IMR-90 (cell line): ENCODE measurements around the gene PSMD14. TPM values are rescaled to one million over a fixed set of nuclear protein-coding genes. Genes with fewer than 3 reads are reported as not detected.
A peak's percentile ranks its signal among the peaks of the same experiment; 100 is the strongest.

Experiments used
- ATAC-seq: fragments of 200-7000 bp; cut with Tn5 transposase; 2 replicates; pipeline ENCODE4 v1.9.1; 2020; ENCODE audit warnings: low read depth, mild to moderate bottlenecking, moderate library complexity
- BruUV-seq: library from RNA; stranded (reverse); fragments of 400-500 nt; replicated peaks from 2 replicates; lab custom pipeline; 2021; lab: Mats Ljungman, UMichigan
- CTCF ChIA-PET: fragments of 300-600 bp; formaldehyde crosslinking; extraction: SDS; loops from one replicate; lab custom pipeline; 2021; ENCODE audit warnings: antibody characterized with exemption; lab: Yijun Ruan, JAX
- POLR2A ChIA-PET: fragments of 300-600 bp; sonication (Branson Sonifier 250); formaldehyde crosslinking; loops from one replicate; lab custom pipeline; 2022; ENCODE audit warnings: antibody characterized with exemption; ENCODE audit not compliant: unreplicated experiment; lab: Charles Lee
- DNase-seq: peaks from one replicate; pipeline ENCODE4 v3.0.0; 2013
- H2AFZ ChIP-seq: replicated peaks from 2 replicates; pipeline ENCODE3; 2013; ENCODE audit warnings: low read length, mild to moderate bottlenecking; ENCODE audit not compliant: poor library complexity
- H2AK5ac ChIP-seq: 2 replicates; pipeline ENCODE4 v1.6.1; 2013; ENCODE audit warnings: low read depth, low read length, inconsistent platforms
- H2AK9ac ChIP-seq: replicated peaks from 2 replicates; pipeline ENCODE3; 2013; ENCODE audit warnings: mild to moderate bottlenecking, low read depth, low read length, moderate library complexity; ENCODE audit not compliant: poor library complexity
- H2BK120ac ChIP-seq: 2 replicates; pipeline ENCODE4 v1.6.1; 2013; ENCODE audit warnings: low read depth, low read length, inconsistent platforms
- H2BK15ac ChIP-seq: 3 replicates; pipeline ENCODE4 v1.6.1; 2013; ENCODE audit warnings: low read depth, low read length, inconsistent platforms
- H2BK20ac ChIP-seq: 2 replicates; pipeline ENCODE4 v1.6.1; 2013; ENCODE audit warnings: low read depth, mild to moderate bottlenecking, inconsistent platforms, low read length, moderate library complexity
- H2BK5ac ChIP-seq: 2 replicates; pipeline ENCODE4 v1.6.1; 2013; ENCODE audit warnings: mild to moderate bottlenecking, low read depth, low read length, inconsistent platforms; ENCODE audit not compliant: poor library complexity, severe bottlenecking
- H3K14ac ChIP-seq: replicated peaks from 2 replicates; pipeline ENCODE4 v1.6.1; 2013; ENCODE audit warnings: low read depth, low read length, inconsistent platforms
- H3K18ac ChIP-seq: 2 replicates; pipeline ENCODE4 v1.6.1; 2013; ENCODE audit warnings: low read depth, low read length, control low read depth
- H3K23ac ChIP-seq: 2 replicates; pipeline ENCODE4 v1.6.1; 2013; ENCODE audit warnings: low read depth, low read length, inconsistent platforms
- H3K27ac ChIP-seq: 2 replicates; pipeline ENCODE4 v1.5.1; 2013; ENCODE audit warnings: mild to moderate bottlenecking, control low read depth, low read length; ENCODE audit not compliant: insufficient read depth
- H3K27me3 ChIP-seq: 2 replicates; pipeline ENCODE4 v1.6.1; 2013; ENCODE audit warnings: low read length; ENCODE audit not compliant: control insufficient read depth, insufficient read depth
- H3K36me3 ChIP-seq: 2 replicates; pipeline ENCODE4 v1.6.1; 2013; ENCODE audit warnings: low read length, mixed read lengths; ENCODE audit not compliant: control insufficient read depth, insufficient read depth
- H3K4ac ChIP-seq: 2 replicates; pipeline ENCODE4 v1.6.1; 2013; ENCODE audit warnings: low read depth, low read length, inconsistent platforms
- H3K4me1 ChIP-seq: 2 replicates; pipeline ENCODE4 v1.6.1; 2013; ENCODE audit warnings: low read length, mixed read lengths; ENCODE audit not compliant: control insufficient read depth, insufficient read depth
- H3K4me2 ChIP-seq: 2 replicates; pipeline ENCODE4 v1.6.1; 2013; ENCODE audit warnings: low read depth, mild to moderate bottlenecking, control low read depth, low read length, moderate library complexity
- H3K4me3 ChIP-seq: 2 replicates; pipeline ENCODE4 v1.5.1; 2013; ENCODE audit warnings: low read depth, mild to moderate bottlenecking, control low read depth, low read length, moderate library complexity; ENCODE audit not compliant: insufficient read depth
- H3K56ac ChIP-seq: 2 replicates; pipeline ENCODE4 v1.6.1; 2013; ENCODE audit warnings: low read length, inconsistent platforms; ENCODE audit not compliant: insufficient read depth; ENCODE audit errors: extremely low read depth
- H3K79me1 ChIP-seq, 2 experiments: 2 replicates each; pipeline ENCODE4 v1.6.1; 2013; ENCODE audit warnings: low read length in 2 of 2, inconsistent platforms in 1 of 2, low read depth in 1 of 2
- H3K9ac ChIP-seq: 2 replicates; pipeline ENCODE4 v1.6.1; 2013; ENCODE audit warnings: low read depth, low read length, control low read depth
- H3K9me1 ChIP-seq: 2 replicates; pipeline ENCODE4 v1.6.1; 2013; ENCODE audit warnings: low read length, inconsistent platforms; ENCODE audit not compliant: insufficient read depth
- H3K9me3 ChIP-seq: 2 replicates; pipeline ENCODE4 v1.6.1; 2013; ENCODE audit warnings: low read length; ENCODE audit not compliant: control insufficient read depth, insufficient read depth
- H4K20me1 ChIP-seq: 2 replicates; pipeline ENCODE4 v1.6.1; 2013; ENCODE audit warnings: low read length, inconsistent platforms; ENCODE audit not compliant: insufficient read depth
- H4K5ac ChIP-seq: 2 replicates; pipeline ENCODE4 v1.6.1; 2013; ENCODE audit warnings: mild to moderate bottlenecking, low read depth, low read length, control low read depth
- H4K8ac ChIP-seq, 2 experiments: 2 replicates each; pipeline ENCODE4 v1.6.1; 2013; ENCODE audit warnings: low read depth in 2 of 2, low read length in 2 of 2, control low read depth in 1 of 2, inconsistent platforms in 1 of 2
- H4K91ac ChIP-seq: 2 replicates; pipeline ENCODE4 v1.6.1; 2013; ENCODE audit warnings: low read depth, low read length, inconsistent platforms; ENCODE audit not compliant: insufficient read depth
- BHLHE40 ChIP-seq: fragments of 150-350 bp; IDR thresholded peaks from 2 replicates; pipeline ENCODE4 v1.6.1; 2016; ENCODE audit warnings: mild to moderate bottlenecking, low read depth, low read length
- CEBPB ChIP-seq: IDR thresholded peaks from 2 replicates; pipeline ENCODE4 v1.6.1; 2012; ENCODE audit warnings: low read depth, low read length, improper control_type of control experiment
- CHD1 ChIP-seq: IDR thresholded peaks from 2 replicates; pipeline ENCODE4 v1.6.1; 2012; ENCODE audit warnings: low read depth, low read length, improper control_type of control experiment
- FOS ChIP-seq: fragments of 150-350 bp; IDR thresholded peaks from 2 replicates; pipeline ENCODE4 v1.6.1; 2016; ENCODE audit warnings: low read depth, low read length
- MAFK ChIP-seq: IDR thresholded peaks from 2 replicates; pipeline ENCODE4 v1.6.1; 2012; ENCODE audit warnings: low read depth, low read length, improper control_type of control experiment
- MAZ ChIP-seq: IDR thresholded peaks from 2 replicates; pipeline ENCODE4 v1.6.1; 2012; ENCODE audit warnings: low read depth, mild to moderate bottlenecking, low read length, improper control_type of control experiment, moderate library complexity, borderline replicate concordance
- MXI1 ChIP-seq: IDR thresholded peaks from 2 replicates; pipeline ENCODE4 v1.6.1; 2012; ENCODE audit warnings: low read depth, mild to moderate bottlenecking, low read length, moderate library complexity, borderline replicate concordance
- POLR2A ChIP-seq: IDR thresholded peaks from 2 replicates; pipeline ENCODE4 v1.6.1; 2012; ENCODE audit warnings: mild to moderate bottlenecking, low read depth, low read length
- RAD21 ChIP-seq: IDR thresholded peaks from 2 replicates; pipeline ENCODE4 v1.6.1; 2012; ENCODE audit warnings: low read length, improper control_type of control experiment
- RCOR1 ChIP-seq: IDR thresholded peaks from 2 replicates; pipeline ENCODE4 v1.6.1; 2012; ENCODE audit warnings: mild to moderate bottlenecking, low read length, improper control_type of control experiment; ENCODE audit not compliant: insufficient replicate concordance
- RFX5 ChIP-seq: IDR thresholded peaks from 2 replicates; pipeline ENCODE4 v1.8.0; 2012; ENCODE audit warnings: low read depth, mild to moderate bottlenecking, low read length, moderate library complexity
- SMC3 ChIP-seq: fragments of 150-350 bp; IDR thresholded peaks from 2 replicates; pipeline ENCODE4 v1.6.1; 2016; ENCODE audit warnings: low read depth, mild to moderate bottlenecking, antibody characterized with exemption, low read length, moderate library complexity
- WGBS, 2 experiments: methylation state at CpG; one replicate each; pipeline versions ENCODE4 v1.1.5 to v1.1.7; 2013; ENCODE audit warnings: missing lambda C conversion rate in 2 of 2; ENCODE audit not compliant: insufficient read length in 1 of 2; ENCODE audit errors: extremely low coverage in 2 of 2; 5-methylcytosine and 5-hydroxymethylcytosine counted together
- dilution Hi-C: fragments of 300-500 bp; cut with HindIII; formaldehyde crosslinking; loops from one replicate; pipeline ENCODE4 v1.14.3; 2018; ENCODE audit warnings: low sequenced_read_pairs; ENCODE audit not compliant: unreplicated experiment
- in situ Hi-C: fragments of 300-500 bp; cut with MboI; formaldehyde crosslinking; loops from 3 replicates; pipeline ENCODE4 v1.14.3; 2019; ENCODE audit warnings: low sequenced_read_pairs, inconsistent platforms, mixed read lengths
- intact Hi-C: fragments of 100-400 bp; cut with micrococcal nuclease; formaldehyde crosslinking; loops from 2 replicates; pipeline ENCODE4 v1.10.0; 2022
- polyA plus RNA-seq, 3 experiments: library from polyadenylated mRNA; depleted of rRNA; stranded (reverse); fragments of >200 nt; gene quantifications; 2 replicates each; pipeline ENCODE4 v1.2.3, GENCODE V29; 2012; ENCODE audit warnings: low replicate concordance in 1 of 3
- total RNA-seq: library from RNA; depleted of rRNA; stranded (reverse); fragments of >200 nt; gene quantifications from 2 replicates; pipeline ENCODE4 v1.2.3, GENCODE V29; 2012
- TF ChIP-seq, protein P1 (sequence below): fragments of 150-350 bp; IDR thresholded peaks from 2 replicates; pipeline ENCODE4 v1.6.1; 2017; ENCODE audit warnings: mild to moderate bottlenecking, antibody characterized with exemption, low read length, low read depth
- TF ChIP-seq, protein P2 (sequence below): fragments of 150-350 bp; IDR thresholded peaks from 2 replicates; pipeline ENCODE4 v1.6.1; 2016; ENCODE audit warnings: low read depth, mild to moderate bottlenecking, low read length, moderate library complexity, borderline replicate concordance

Gene PSMD14
- total and polyA plus RNA-seq, 2 of the 4 experiments (the other 2 are of a cell fraction): 59.3 to 110 TPM

DNA sequence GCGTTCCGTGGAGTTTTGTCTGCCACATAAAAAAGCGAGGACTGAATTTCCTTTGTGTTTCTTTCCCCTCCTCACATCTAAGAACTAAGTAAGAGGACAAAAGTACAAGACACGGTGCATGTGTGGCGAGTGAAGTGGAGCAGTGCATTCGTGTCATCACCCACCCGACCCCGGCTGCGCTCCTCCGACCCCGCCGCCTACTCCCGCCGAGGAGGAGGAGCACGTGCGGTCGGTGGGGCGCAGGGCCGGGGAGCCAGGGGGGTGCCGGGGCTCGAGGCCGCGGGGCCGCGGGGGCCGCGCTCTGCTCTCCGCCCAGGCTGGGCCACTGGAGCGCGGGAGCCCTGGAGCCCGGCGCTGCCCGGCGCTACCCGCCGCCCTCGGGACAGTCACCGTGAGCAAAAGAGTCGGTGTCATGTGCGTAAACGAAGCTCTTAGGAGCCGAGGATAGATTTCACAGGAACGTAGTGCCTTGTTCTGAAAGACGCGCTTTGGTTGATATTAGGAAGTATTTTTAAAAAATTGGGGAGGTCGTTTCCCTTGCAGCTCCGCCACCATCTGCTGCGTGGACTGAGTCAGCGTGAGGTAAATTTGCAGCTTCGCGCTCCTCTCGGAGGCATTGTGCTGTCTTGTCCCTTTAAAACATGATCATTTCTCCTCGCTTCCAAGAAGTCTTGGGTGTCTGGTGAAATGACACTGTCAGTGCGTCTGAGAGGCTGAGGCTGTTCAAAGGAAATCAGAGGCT is 118.9 kb downstream of the PSMD14 start:
- BruUV-seq: no TSS peak
- Histone ChIP-seq H4K91ac (no peak overlapping the region), H3K9me1 (no peaks in the 10 kb centered on the region), H2AFZ (peak overlapping the region; percentile 29), H3K4me2 (peak overlapping the region; percentile 32; the same call in 1 of the 2 replicates), H2AK9ac (no peak overlapping the region), H3K79me1 (no peaks in the 10 kb centered on the region), H4K20me1 (0 out of 2 replicates have a peak, but pooled peaks cover 4% of the 10 kb centered on the region), H3K4me3 (peak overlapping the region; percentile 4; the same call in 1 of the 2 replicates), H3K4me1 (no peaks in the 10 kb centered on the region; the same call in 1 of the 2 replicates), H3K18ac (no peak overlapping the region), H3K9me3 (peaks cover 22% of the 10 kb centered on the region), H3K14ac (no peak overlapping the region), H4K5ac (no peak overlapping the region), H3K23ac (no peak overlapping the region), H3K27ac (no peak overlapping the region), H2BK120ac (no peak overlapping the region), H4K8ac (no peak overlapping the region), H3K9ac (no peak overlapping the region), H2AK5ac (no peak overlapping the region), H2BK20ac (no peak overlapping the region), H3K56ac (no peak overlapping the region), H3K4ac (no peak overlapping the region), H3K36me3 (no peaks in the 10 kb centered on the region), H2BK5ac (no peak overlapping the region), H3K27me3 (peaks cover 74% of the 10 kb centered on the region), H2BK15ac (no peak overlapping the region)
- DNase-seq (peak; percentile 43), ATAC-seq (peak; percentile 57)
- WGBS, 2 experiments: 8% methylated on average over 21 of the region's 54 CpGs; no CpG with 5 or more reads in 1 of the 2 experiments
- TF ChIP-seq CHD1 (no peak), RAD21 (0 out of 2 replicates have a peak, but pooled peaks have one; percentile 10), RFX5 (no peak), POLR2A (no peak), BHLHE40 (no peak), CEBPB (no peak), MAZ (no peak), MAFK (no peak), SMC3 (0 out of 2 replicates have a peak, but pooled peaks have one; percentile 11), MXI1 (no peak), RCOR1 (no peak), FOS (no peak)
- TF ChIP-seq, protein P1, sequence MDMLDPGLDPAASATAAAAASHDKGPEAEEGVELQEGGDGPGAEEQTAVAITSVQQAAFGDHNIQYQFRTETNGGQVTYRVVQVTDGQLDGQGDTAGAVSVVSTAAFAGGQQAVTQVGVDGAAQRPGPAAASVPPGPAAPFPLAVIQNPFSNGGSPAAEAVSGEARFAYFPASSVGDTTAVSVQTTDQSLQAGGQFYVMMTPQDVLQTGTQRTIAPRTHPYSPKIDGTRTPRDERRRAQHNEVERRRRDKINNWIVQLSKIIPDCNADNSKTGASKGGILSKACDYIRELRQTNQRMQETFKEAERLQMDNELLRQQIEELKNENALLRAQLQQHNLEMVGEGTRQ: no peak
- TF ChIP-seq, protein P2, sequence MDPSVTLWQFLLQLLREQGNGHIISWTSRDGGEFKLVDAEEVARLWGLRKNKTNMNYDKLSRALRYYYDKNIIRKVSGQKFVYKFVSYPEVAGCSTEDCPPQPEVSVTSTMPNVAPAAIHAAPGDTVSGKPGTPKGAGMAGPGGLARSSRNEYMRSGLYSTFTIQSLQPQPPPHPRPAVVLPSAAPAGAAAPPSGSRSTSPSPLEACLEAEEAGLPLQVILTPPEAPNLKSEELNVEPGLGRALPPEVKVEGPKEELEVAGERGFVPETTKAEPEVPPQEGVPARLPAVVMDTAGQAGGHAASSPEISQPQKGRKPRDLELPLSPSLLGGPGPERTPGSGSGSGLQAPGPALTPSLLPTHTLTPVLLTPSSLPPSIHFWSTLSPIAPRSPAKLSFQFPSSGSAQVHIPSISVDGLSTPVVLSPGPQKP: no peak
- intact Hi-C loops (loop anchor here (5.0 to 10.0 kb wide), 2 partner anchors 520 to 698 kb away; no protein-coding TSS in a partner anchor), in situ Hi-C loops (no loop called here), dilution Hi-C loops (no loop called here)
- ChIA-PET CTCF (interaction anchor here (0.5 to 1.2 kb wide), 2 partner anchors 15 to 718 kb away, joined by 3 read pairs; no protein-coding TSS in a partner anchor), POLR2A (no interaction called here)
